NCI-H1048 (cell line): ENCODE results near the gene SLC44A1.

ENCODE experiments used
- DNase-seq: peaks from one replicate; lab custom pipeline; 2025; lab: John Stamatoyannopoulos, UW

The SLC44A1 gene

DNA sequence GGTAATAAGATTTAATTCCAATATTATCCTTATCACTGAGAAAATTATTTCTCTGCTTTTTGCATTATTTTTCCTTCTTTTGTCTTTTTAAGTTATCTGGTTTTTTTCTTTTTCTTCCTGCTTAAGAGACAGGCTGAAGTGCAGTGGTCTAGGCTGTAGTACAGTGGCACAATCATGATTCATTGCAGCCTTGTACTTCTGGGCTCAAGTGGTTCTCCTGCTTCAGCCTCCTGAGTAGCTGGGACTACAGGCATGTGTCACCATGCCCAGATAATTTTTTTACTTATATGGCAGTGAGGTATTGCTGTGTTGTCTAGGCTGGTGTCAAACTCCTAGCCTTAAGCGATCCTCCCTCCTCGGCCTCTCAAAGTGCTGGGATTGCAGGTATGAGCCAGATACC, 93.9 kb downstream of the SLC44A1 start:
- DNase-seq: no peak

DNA sequence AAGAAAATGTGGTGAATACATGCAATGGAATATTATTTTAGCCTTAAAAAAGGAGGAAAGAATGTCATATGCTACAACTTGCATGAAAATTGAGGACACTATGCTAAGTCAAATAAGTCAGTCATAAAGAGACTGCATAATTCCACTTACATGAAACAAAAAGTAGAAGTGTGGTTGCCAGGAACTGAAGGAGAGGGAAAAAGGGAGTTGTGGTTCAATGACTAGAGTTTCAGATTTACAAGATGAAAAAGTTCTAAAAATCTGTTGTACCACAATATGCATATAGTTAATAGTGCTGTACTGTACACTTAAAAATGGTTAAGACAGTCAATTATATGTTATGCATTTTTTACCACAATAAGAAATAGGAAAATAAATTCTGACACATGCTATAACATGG, 95.4 kb downstream of the SLC44A1 start:
- no peak for DNase-seq

DNA sequence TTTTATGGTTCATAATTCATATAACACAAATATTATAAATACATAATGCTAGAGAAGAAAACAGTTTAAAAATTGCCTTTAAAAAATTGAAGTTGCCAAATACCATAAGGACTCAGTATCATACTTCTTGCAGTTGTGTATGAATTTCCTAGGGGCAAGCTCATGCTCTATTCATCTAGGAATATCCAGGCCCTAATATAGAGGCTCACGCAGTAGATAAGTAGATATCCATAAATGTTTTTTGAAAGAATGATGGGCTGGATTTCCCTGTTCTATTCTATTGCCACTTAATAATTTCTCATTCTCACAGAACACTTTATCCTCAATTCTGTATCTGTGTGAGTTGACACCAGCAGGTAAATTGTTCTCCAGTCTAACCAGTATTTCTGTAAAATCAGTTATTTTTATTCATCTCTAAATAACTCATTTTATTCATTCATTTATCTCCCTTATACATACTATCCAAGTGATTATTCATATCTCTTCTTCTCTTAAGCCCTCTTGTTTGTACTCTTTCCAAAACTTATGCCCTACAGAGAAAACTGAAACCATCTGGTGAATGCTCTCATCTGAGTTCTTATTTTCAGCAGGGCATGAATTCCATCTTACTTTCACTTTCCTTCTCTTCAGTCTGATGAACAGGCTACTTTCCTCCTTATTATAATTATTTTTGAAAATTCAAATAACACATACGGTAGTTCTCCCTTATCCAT, 97.1 kb downstream of the SLC44A1 start:
- DNase-seq: no peak

DNA sequence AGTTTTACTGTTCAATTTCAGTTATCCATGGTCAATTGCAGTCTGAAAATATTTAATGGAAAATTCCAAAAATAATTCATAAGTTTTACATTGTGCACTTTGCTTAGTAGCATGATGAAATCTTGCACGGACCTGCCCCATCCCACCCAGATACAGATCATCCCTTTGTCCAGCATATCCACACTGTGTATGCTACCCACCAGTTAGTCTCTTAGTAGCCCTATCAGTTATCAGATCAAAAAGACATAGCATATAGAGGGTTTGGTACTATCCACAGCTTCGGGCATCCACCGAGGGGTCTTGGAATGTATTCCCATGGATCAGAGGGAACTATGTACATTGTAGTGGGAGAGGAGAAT, 97.7 kb downstream of the SLC44A1 start:
- no peak for DNase-seq

DNA sequence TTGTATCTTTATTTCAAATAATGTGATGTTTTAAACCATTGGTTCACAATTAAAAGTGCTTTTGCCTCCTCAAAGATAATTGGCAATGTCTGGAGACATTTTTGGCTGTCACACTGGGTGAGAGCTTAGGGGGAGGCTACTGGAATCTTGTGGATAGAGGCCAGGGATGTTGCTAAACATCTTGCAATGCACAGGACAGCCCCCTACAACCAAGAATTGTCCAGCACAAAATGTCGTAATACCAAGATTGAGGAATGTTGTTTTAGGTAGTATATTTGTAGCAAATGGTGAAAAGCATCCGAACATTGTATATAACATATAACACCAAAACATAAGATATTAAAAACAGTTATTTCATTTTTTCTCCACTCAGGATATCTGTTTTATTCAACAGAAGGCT, 99.8 kb downstream of the SLC44A1 start:
- DNase-seq: no peak

DNA sequence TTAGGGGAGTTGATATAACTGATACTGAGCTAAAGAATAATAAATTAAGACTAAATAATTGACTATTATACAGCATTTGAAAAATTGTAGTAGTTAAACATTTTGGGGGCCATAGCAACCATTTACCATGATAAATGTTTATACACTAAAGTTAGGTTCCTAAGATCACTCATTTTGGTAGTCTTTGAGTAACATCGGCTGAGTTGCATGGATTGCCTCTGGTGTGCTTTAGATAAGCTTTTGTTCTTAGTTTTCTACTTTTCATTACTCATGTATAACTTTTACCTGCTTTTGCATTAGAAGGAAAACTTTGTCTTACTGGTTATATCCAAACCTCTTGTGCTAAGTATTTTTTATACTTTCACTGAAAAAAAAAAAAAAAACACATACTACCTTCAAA, 101.2 kb downstream of the SLC44A1 start:
- DNase-seq: no peak

DNA sequence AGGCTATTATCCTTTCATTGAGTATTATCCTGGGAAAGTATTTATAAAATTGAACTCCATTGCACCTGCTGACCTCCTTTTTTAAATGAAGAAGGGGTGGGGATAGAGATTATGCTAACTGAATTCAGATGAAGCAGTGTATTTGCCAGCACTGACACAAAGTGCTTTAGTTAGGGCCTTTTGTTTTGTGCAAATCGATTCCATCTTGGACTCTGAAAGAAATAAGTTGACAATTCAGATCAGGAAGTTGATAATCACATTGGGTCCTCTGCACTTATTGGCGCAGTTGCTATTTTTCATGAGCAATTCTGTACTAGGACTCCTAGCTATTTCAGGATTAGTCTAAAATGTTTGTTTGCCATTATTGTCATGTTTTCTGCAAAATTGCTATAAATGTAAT, 101.8 kb downstream of the SLC44A1 start:
- no peak for DNase-seq

DNA sequence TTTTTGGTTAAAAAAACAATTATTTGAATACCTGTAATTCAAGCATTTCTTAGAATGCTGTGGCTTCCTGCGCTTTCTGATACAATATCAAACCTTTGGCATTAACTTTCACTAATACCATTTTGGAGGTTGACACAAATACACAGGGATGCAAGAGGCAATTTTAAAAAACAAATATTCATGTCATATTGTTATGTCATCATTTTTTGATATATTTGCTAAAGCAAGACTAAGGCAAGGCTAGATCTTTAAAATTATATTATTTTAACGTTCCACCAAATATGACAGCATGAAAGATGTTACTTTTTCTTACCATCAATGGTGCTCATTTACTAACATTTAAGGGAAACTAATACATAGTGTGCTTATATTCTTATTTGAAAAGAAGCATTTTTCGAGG, 110.0 kb downstream of the SLC44A1 start:
- DNase-seq: no peak

DNA sequence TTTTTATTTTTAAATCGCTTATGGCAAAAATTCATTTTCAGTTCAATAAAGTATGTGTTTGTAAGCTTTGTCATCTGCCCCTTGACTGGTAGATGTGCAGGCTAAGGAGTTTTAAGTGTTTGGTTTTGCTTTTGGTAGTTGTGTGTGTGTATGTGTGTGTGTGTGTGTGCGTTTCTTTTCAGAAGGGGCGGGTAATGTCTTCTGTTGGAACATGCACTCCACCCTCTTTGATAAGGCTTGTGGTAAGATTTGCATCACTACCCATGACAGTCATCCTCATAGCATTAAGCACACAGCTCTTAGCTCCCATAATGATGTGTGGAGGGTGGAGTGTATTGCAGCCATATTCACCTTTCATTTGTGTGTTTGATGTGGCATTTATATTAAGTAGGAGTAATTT, 111.3 kb downstream of the SLC44A1 start:
- DNase-seq: no peak

DNA sequence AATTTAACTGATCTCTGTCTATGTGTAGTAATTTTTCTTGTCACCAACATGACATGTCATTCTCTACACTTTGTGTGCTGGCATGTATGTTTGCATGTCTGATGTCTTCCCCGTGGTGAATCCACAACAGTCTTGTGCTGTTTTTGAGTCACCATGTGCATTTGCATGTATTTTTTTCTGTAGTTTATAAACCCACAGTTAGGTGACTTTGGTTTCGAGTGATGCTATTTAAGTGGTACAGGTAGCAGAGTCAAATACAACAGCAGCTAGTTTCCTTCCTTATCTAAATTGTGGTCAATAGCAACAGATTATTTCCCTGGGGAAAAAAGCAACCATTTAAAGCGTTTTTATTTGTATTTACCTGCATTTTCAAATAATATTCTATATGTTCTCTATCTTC, 113.5 kb downstream of the SLC44A1 start:
- no peak for DNase-seq

DNA sequence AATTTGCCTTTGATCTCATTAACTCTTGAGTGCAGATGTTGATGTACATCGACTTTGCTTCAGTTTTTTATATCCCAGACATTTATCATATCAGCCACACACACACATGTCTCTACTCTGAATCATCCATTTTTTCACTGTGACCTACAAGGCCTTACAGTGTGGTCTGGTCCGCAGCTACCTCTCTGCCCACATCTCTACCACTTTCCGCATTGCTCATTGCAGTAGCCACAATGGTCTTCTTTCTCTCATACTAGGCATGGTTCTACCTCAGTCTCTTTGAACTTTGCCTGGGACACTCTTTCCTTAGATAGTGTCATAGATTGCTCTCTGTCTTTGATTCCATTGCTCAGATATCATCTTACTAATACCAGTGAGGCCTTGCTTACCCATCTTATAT, 115.4 kb downstream of the SLC44A1 start:
- DNase-seq: no peak

DNA sequence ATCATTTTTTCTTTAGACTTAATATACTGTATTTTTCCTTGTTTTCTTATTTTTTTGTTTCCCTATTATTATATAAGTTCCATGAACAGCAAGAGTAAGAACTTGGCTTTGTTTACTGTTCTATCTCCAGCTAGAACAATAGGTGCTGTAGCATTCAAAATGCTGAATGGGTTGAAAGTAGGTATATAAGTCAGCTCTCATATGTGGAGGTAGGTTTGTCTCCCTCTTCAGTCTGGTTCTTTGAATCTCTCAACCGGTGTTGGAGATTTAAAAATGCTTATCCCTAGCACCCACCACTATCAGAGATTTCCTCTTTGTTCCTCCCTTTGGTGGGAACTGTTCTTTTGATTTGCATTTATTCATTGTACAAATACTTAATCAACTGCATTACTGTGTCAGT, 115.9 kb downstream of the SLC44A1 start:
- DNase-seq: no peak

DNA sequence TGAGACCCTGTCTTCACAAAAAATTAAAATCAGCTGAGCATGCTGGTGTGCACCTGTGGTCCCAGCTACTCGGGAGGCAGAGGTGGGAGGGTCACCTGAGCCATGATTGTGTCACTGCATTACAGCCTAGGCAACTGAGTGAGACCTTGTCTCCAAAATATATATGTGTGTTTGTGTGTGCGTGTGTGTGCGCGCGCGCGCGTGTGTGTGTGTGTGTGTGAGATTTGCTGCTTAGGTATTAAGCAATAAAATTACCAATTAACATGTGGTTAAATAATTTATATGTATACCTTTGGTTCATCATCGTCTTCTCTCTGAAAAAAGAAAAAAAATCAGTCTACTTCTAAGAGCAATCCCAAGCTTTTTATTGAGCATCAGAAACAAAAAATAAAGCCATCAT, 117.4 kb downstream of the SLC44A1 start:
- no peak for DNase-seq

DNA sequence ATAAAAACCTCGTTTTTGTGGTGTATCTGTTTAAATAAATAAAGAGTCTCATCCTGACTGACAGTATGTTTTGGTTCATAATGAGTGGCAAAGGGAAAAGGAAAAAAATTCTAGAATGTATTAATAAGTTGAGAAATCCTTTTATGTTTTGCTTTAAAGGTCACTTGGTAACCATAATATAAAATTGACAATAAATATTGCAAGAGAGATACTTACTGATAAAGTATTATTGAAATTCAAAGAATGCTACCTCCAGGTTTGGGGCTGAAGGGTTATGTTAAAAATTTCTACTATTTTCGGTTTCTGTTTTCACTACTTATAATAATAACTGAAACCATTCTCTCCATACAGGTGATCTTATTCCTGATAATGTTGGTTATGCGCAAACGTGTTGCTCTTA, 118.0 kb downstream of the SLC44A1 start:
- DNase-seq: no peak

DNA sequence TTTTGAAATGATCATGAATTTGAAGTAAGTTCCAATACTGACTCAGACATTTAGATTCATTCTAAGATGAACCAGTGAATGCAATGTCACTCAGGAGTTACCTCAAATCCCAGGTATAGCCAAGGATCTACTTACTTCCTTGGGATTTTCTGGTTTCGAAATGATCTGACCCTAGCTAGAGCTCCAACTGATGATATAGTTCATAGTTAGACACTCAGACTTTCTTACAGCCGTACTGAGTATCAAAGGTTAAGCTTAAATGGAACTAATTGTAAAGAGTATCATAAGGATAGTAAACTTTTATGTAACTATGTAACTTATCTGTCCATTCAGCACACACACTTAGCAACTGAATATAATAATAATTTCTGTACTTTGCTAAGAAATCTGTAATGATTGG, 119.4 kb downstream of the SLC44A1 start:
- no peak for DNase-seq

DNA sequence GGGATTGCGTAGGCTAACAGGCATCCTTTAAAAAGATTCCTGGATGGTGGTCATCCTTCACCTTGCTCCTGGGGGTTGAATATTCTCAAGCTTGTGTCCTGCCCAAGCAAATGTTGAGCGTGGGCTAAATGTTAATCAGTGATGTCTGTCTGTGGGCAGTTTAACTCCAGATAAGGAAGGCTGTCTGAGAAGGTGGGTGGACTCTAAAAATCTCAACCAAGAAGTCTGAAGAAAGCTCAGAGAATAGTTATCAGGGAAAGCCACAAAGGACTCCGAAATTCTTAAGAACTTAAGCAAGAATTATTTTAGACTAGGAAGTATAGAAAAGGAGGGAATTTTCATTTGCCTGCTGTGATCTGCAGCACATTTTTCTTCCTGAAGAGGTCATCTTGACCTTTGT, 125.5 kb downstream of the SLC44A1 start:
- DNase-seq: no peak

DNA sequence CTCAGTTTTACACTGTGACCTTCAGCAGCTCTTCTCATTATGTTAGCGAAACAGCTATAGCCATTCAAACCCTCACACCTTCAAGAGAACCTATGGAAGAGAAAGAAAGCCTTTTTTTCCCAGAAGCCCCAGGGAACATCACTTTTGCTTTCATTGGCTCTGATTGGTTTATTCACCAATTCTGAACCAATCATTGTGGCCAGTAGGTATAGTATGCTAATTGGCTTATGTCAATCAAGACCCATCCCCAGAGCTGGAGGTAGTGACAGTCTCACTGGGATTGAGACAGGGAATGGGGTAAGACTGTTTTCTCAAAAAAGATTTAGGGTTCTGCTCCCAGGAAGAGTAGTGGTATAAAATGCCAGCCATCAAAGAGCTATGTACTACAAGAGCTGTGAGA, 129.3 kb downstream of the SLC44A1 start:
- no peak for DNase-seq

DNA sequence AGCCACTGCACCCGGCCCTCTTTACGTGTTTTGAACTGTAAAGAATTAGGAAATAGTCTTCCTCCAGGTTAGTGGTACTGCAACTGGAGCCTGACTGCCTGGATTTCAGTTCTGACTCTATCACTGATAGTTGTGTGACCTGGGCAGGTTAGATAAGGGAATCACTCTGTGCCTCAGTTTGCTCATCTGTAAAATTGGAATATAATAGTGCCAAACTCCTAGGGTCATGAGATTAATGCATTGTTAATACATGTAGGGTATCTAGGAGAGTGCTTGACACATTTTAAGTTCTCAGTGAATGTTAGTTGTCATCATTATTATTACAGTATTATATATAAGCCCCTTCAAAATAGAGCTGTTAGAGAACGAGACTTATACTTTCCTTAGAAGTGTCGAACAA, 130.9 kb downstream of the SLC44A1 start:
- no peak for DNase-seq

DNA sequence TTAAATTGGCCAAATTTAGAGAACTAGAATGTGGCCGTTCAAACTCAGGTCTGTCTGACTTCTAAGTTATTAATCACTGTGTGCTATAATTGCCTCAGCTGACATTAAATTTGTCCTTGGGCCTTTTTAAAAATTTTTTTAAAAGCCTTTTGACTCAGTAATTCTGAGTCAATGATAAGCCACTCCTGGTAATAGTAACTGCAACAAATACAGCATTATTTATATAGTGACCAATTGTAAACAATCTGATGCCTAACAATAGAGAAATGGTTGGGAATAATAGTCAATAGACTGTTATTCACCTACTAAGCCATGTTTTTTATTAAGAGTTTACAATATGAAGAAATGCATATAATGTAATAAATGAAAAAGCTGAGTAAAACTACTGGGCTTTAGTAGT, 132.4 kb downstream of the SLC44A1 start:
- DNase-seq: no peak

DNA sequence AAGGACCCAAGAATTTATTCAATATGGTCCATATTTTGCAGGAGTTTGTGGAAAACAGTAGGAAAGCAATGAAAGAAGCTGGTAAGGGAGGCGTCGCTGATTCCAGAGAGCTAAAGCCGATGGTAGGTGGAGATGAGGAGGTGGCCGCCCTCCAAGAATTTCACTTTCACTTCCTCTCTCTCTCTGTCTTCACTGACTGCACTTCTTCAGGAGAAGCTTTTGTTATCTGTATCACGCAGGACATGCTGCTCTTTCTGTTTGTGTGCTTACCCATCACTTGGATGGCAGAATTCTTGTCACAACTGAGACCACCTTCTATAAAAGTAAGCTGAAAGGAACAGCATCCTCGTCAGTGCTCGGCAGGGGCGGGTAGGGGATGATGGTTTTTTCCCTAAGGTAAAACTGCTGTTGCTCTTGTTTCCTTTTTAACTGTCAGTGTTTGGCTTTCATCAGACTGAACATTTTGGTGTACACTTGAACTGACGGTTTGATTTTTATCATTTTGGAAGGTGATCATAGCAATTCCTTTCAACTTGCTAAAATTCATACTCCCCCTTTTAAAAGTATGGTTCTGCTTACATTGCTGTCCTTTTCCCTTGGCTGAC, 141.0 kb downstream of the SLC44A1 start:
- no peak for DNase-seq

DNA sequence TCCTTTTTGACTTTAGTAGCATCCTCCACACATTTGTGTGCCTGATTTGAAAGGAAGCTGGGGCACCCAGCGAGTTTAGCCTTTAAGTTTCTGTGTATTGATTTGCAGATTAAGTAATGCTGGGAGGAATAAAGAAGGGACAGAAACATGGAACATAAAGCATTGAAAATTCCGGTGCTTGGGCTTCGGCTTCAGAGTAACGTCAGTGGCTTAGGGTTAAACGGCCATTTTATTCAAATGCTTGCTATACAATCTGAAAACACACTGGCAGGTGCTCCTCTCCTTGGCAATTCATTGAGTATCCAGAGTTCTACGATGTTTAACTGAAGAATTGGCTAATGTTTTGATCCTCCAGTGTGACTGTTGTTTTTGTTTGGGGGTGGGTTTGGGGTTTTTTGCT, 145.3 kb downstream of the SLC44A1 start:
- DNase-seq: no peak

DNA sequence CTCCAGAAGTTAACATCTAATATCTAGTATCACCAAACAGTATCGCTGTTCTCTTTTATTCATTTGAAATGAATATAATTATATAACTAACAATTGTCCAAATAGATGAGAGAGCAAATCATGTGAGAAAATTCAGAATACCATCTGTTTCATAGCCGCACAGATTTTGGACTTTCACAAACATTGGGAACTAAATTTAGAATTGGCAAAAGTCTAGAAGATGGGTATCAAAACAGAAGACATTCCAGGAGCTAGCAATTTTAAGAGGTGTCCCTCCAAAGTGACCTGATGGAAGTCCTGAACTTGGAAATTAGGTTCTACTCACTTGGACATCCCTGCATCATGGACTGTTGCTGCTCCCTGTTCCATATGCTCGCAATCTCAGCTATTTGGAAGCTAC, 146.4 kb downstream of the SLC44A1 start:
- DNase-seq: no peak

DNA sequence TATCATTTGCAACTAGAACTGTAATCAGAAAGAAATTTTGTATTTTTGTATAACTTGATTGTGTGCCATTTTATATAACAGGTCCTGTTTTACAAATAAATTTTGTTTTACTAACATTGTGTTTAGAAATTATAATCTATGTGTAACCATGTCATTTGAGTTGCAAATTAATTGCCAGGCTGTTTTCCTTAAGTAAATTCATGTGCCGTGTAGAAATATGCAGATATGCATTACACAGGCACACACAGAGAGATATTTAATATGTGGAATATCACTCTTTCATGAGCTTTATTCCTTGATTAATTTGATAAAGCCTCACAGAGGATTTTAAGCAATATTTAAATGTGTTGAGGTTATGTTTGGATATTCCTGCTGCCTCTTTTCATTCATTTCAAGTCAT, 146.8 kb downstream of the SLC44A1 start:
- no peak for DNase-seq

DNA sequence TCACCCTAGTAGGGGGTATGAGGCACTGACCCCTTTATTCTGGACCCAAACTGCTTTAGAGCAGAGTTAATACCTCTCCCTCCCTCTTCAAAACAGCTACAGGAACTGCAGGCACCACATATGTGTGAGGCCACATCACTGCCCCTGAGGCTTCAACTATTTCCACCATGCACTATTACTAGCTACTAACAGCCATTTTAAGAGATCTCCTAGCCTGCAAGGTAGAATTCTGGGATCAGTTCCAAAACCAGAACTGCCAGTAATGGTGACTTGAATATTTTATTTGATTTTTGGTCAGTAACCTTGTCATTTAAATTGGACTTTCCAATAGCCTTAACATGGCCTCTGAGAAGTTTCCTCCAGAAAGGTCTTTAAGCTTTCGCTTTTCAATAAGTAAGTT, 148.1 kb downstream of the SLC44A1 start:
- DNase-seq: no peak
